K562 (cell line): ENCODE results near the gene UBE2K. TPM values are rescaled to one million over a fixed set of nuclear protein-coding genes. Genes with fewer than 3 reads are reported as not detected.

Experiments
- ATAC-seq: fragments of 200-7000 bp; cut with Tn5 transposase; 3 replicates; pipeline ENCODE4 v1.9.1; 2020; ENCODE audit warnings: moderate library complexity
- BruUV-seq: library from RNA; stranded (reverse); fragments of 400-500 nt; replicated peaks from 2 replicates; lab custom pipeline; 2021; lab: Mats Ljungman, UMichigan
- CTCF ChIA-PET: fragments of 300-600 bp; formaldehyde crosslinking; extraction: SDS; loops from one replicate; lab custom pipeline; 2021; ENCODE audit warnings: low intra/inter-chr PET ratio; lab: Yijun Ruan, JAX
- POLR2A ChIA-PET: fragments of 300-600, 350-650 bp; sonication (Branson Sonifier 250); formaldehyde crosslinking; extraction: SDS; loops from one replicate; lab custom pipeline; 2021; ENCODE audit warnings: antibody characterized with exemption, inconsistent platforms; lab: Yijun Ruan, JAX
- DNase-seq, 4 experiments: peaks; one replicate each; pipeline versions ENCODE4 v3.0.0 to v3.0.0-alpha.2; 2011 to 2018; ENCODE audit warnings: low spot score in 3 of 4, mixed read lengths in 3 of 4; ENCODE audit errors: extremely low read depth in 1 of 4
- FAIRE-seq: peaks from 2 replicates; lab custom pipeline; 2011; peaks lifted over from hg19 to GRCh38; lab: Jason Lieb, UNC
- H2AFZ ChIP-seq: 2 replicates; pipeline ENCODE4 v1.6.0; 2011; ENCODE audit warnings: low read depth, low read length, control low read depth, inconsistent platforms
- H3K27ac ChIP-seq: fragments of 200-600 bp; 3 replicates; pipeline ENCODE4 v1.8.0; 2011; ENCODE audit warnings: low read depth, mild to moderate bottlenecking, control low read depth, inconsistent platforms, low read length, moderate library complexity, mixed read lengths; ENCODE audit errors: extremely low read depth
- H3K27me3 ChIP-seq, 2 experiments: fragments of 300-600 bp in 1 of 2; 2 replicates in 1 of 2; 3 replicates in 1 of 2; pipeline versions ENCODE4 v1.6.0 to v1.8.0; 2011; ENCODE audit warnings: inconsistent platforms in 2 of 2, low read length in 2 of 2, mild to moderate bottlenecking in 1 of 2, mixed read lengths in 1 of 2, moderate library complexity in 1 of 2; ENCODE audit not compliant: control insufficient read depth in 2 of 2, insufficient read depth in 2 of 2
- H3K36me3 ChIP-seq: fragments of 300-600 bp; 3 replicates; pipeline ENCODE4 v1.8.0; 2011; ENCODE audit warnings: mild to moderate bottlenecking, low read length, inconsistent platforms; ENCODE audit not compliant: control insufficient read depth, insufficient read depth
- H3K4me1 ChIP-seq, 2 experiments: fragments of 200-600 bp in 1 of 2; replicated peaks in 1 of 2; 2 replicates in 1 of 2; 3 replicates in 1 of 2; pipeline versions ENCODE4 v1.5.1 to v1.8.0; 2011; ENCODE audit warnings: inconsistent platforms in 2 of 2, low read length in 2 of 2, mild to moderate bottlenecking in 1 of 2, mixed read lengths in 1 of 2, moderate library complexity in 1 of 2; ENCODE audit not compliant: control insufficient read depth in 2 of 2, insufficient read depth in 2 of 2
- H3K4me2 ChIP-seq: 2 replicates; pipeline ENCODE4 v1.6.1; 2011; ENCODE audit warnings: low read length, control low read depth, inconsistent platforms, mixed read lengths; ENCODE audit not compliant: insufficient read depth
- H3K4me3 ChIP-seq: fragments of 200-600 bp; sonication (generic), shearing (Covaris generic); 2 replicates; pipeline ENCODE4 v1.5.1; 2016; ENCODE audit warnings: control low read depth, inconsistent platforms
- H3K79me2 ChIP-seq: fragments of 200-600 bp; 3 replicates; pipeline ENCODE4 v1.8.0; 2011; ENCODE audit warnings: low read length, inconsistent platforms; ENCODE audit not compliant: control insufficient read depth, insufficient read depth
- H3K9ac ChIP-seq, 2 experiments: 2 replicates each; pipeline versions ENCODE4 v1.6.0 to v1.6.1; 2011; ENCODE audit warnings: low read depth in 2 of 2, low read length in 2 of 2, control low read depth in 1 of 2, inconsistent platforms in 1 of 2, mild to moderate bottlenecking in 1 of 2, mixed read lengths in 1 of 2; ENCODE audit not compliant: insufficient read depth in 1 of 2
- H3K9me1 ChIP-seq: one replicate; pipeline ENCODE4 v1.6.0; 2011; ENCODE audit warnings: inconsistent platforms, mild to moderate bottlenecking, low read length, moderate library complexity; ENCODE audit not compliant: control insufficient read depth, insufficient read depth
- H3K9me3 ChIP-seq: replicated peaks from 2 replicates; pipeline ENCODE4 v1.5.1; 2011; ENCODE audit warnings: low read depth, low read length, inconsistent platforms; ENCODE audit not compliant: control insufficient read depth, insufficient read depth
- H4K20me1 ChIP-seq: replicated peaks from 2 replicates; pipeline ENCODE4 v1.6.1; 2011; ENCODE audit warnings: low read length, inconsistent platforms, mixed read lengths; ENCODE audit not compliant: control insufficient read depth, insufficient read depth
- CBX5 ChIP-seq: IDR thresholded peaks from 2 replicates; pipeline ENCODE4 v1.6.1; 2014; ENCODE audit warnings: low read depth, borderline replicate concordance
- GTF2B ChIP-seq: IDR thresholded peaks from 2 replicates; pipeline ENCODE4 v1.6.1; 2011; ENCODE audit not compliant: insufficient read length; ENCODE audit errors: extremely low read depth
- JUNB ChIP-seq: fragments of 450-650 bp; formaldehyde crosslinking; conservative IDR thresholded peaks from 2 replicates; pipeline ENCODE4 v1.4.0; 2020; ENCODE audit warnings: mild to moderate bottlenecking
- MGA ChIP-seq: fragments of 450-650 bp; IDR thresholded peaks from 2 replicates; pipeline ENCODE4 v1.6.1; 2016; ENCODE audit warnings: mild to moderate bottlenecking, moderate library complexity
- MTF1 ChIP-seq: fragments of 250-450 bp; sonication (Bioruptor Pico); IDR thresholded peaks from 2 replicates; pipeline ENCODE4 v1.9.0; 2021; ENCODE audit warnings: moderate library complexity, mild to moderate bottlenecking, inconsistent platforms, borderline replicate concordance
- SIN3A ChIP-seq, 2 experiments: fragments of 150-350 bp in 1 of 2; IDR thresholded peaks; 2 replicates each; pipeline ENCODE4 v1.6.1; 2011 to 2016; ENCODE audit warnings: borderline replicate concordance in 2 of 2, low read depth in 2 of 2, low read length in 2 of 2, mild to moderate bottlenecking in 2 of 2, moderate library complexity in 2 of 2; ENCODE audit not compliant: control insufficient read depth in 1 of 2
- SIRT6 ChIP-seq: IDR thresholded peaks from one replicate; pipeline ENCODE4 v1.6.1; 2012; ENCODE audit warnings: low read depth, mild to moderate bottlenecking, control low read depth, inconsistent platforms, low read length, moderate library complexity
- ZBTB17 ChIP-seq: fragments of 450-650 bp; formaldehyde crosslinking; IDR thresholded peaks from 2 replicates; pipeline ENCODE4 v1.4.0; 2020; ENCODE audit warnings: mild to moderate bottlenecking
- ZKSCAN3 ChIP-seq: fragments of 250-450 bp; sonication (Bioruptor Pico); IDR thresholded peaks from 2 replicates; pipeline ENCODE4 v1.4.0; 2020
- ZNF232 ChIP-seq: sonication (generic); formaldehyde crosslinking; IDR thresholded peaks from 2 replicates; pipeline ENCODE4 v1.8.0; 2022; ENCODE audit warnings: mild to moderate bottlenecking, missing genetic modification reagents
- WGBS: fragments of 100-300 bp; shearing (Covaris generic); methylation state at CpG from one replicate; pipeline ENCODE4 v1.1.6; 2016; ENCODE audit warnings: low coverage, mixed read lengths; ENCODE audit not compliant: insufficient coverage; ENCODE audit errors: missing lambda C conversion rate; 5-methylcytosine and 5-hydroxymethylcytosine counted together
- in situ Hi-C: fragments of 300-500 bp; cut with MboI; formaldehyde crosslinking; loops from 4 replicates; pipeline ENCODE4 v1.15.0; 2018; ENCODE audit warnings: inconsistent platforms, mixed read lengths
- intact Hi-C: fragments of 100-400 bp; cut with micrococcal nuclease; formaldehyde crosslinking; loops from 2 replicates; pipeline ENCODE4 v1.14.2; 2022
- polyA plus RNA-seq, 8 experiments: library from polyadenylated mRNA; depleted of rRNA in 4 of 8; stranded (reverse) in 5 of 8; unstranded in 3 of 8; fragments of >200 nt; fragmentation: Nextera tagmentation in 2 of 8; fragmentation: Illumina TruSeq in 1 of 8; extraction: Ambion mirVana in 2 of 8; extraction: Trizol in 1 of 8; gene quantifications; 2 replicates each; pipeline versions ENCODE4 v1.2.1 to v1.2.3, GENCODE V29; 2011 to 2014; ENCODE audit warnings: inconsistent platforms in 1 of 8, missing spikeins in 1 of 8
- total RNA-seq, 7 experiments: library from RNA; depleted of rRNA in 6 of 7; stranded (reverse); fragments of >200 nt in 6 of 7; fragmentation: Illumina TruSeq in 2 of 7; extraction: Trizol in 2 of 7; gene quantifications; 2 replicates each; pipeline versions ENCODE4 v1.2.1 to v1.2.3, GENCODE V29; 2011 to 2021; ENCODE audit warnings: low replicate concordance in 1 of 7

The UBE2K gene
- total and polyA plus RNA-seq, 9 of the 15 experiments (the other 6 are each of a cell fraction or from before 2014, with no cell fraction given): 29.8 to 190 (median 62.6) TPM

DNA sequence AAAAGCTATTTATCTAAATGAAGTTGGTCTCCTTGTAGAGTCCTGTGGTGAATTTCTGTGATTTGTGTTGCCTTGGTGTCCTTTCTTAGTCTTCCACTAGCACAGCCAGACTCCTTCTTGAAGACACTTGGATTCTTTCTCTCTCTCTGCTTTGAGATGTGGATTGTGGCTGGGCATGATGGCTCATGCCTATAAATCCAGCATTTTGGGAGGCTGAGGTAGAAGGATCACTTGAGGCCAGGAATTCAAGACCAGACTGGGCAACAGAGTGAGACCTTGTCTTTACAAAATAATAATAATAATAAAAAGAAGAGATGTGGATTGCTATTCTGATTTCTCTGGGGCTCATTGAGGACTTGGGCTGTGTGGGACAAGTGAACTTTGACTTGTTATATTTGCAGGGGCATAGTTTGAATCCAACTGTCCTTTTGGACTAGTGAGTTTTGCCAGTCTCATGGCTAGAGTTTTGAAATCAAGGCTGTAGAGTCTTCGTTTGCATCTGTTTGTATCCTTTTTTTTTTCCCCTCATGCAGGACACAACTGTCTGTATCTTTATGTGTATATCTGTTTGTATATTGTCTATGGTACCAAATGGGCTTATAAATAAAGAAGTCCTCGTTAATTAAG, 48.2 kb upstream of the UBE2K start:
- no peak overlapping the region for H3K27ac ChIP-seq
- FAIRE-seq: no peak
- POLR2A ChIA-PET: no interaction called here
- TF ChIP-seq ZKSCAN3 (CRISPR knock-in tag) (no peak), SIRT6 (no peak), ZBTB17 (CRISPR knock-in tag) (no peak), JUNB (CRISPR knock-in tag) (no peak), ZNF232 (CRISPR knock-in tag) (no peak), GTF2B (no peak), CBX5 (no peak), MTF1 (CRISPR knock-in tag) (no peak), SIN3A (IDR thresholded peaks at IDR 0.05; ENCODE audit: borderline replicate concordance in 2 of 2, control insufficient read depth in 1 of 2, low read depth in 2 of 2, low read length in 2 of 2) (no peak), MGA (no peak)

More for the DNA sequence above, 48.2 kb upstream of the UBE2K start:
- Histone ChIP-seq H3K36me3 (no peaks in the 10 kb centered on the region), H3K9me1 (no peaks in the 10 kb centered on the region), H3K4me3 (no peak overlapping the region), H3K9ac (no peak overlapping the region), H3K4me2 (no peak overlapping the region), H2AFZ (no peak overlapping the region), H3K27me3 (no peaks in the 10 kb centered on the region), H3K4me1 (no peaks in the 10 kb centered on the region; a peak in 1 of 5 replicates), H3K79me2 (no peaks in the 10 kb centered on the region), H4K20me1 (no peaks in the 10 kb centered on the region), H3K9me3 (no peaks in the 10 kb centered on the region)
- 7% methylated on average over 2 of the region's 2 CpGs for WGBS
- in situ Hi-C loops: no loop called here
- ATAC-seq (no peak), DNase-seq (no peak)
- intact Hi-C loops: no loop called here
- BruUV-seq: no TSS peak
- CTCF ChIA-PET: no interaction called here
